K562 (cell line): ENCODE results near the gene GAB2. TPM values are rescaled to one million over a fixed set of nuclear protein-coding genes. Genes with fewer than 3 reads are reported as not detected.

Experiments
- ATF7 ChIP-seq: fragments of 450-650 bp; IDR thresholded peaks from 2 replicates; pipeline ENCODE4 v1.7.1; 2014; ENCODE audit warnings: mild to moderate bottlenecking, moderate library complexity
- CCNT2 ChIP-seq: IDR thresholded peaks from 2 replicates; pipeline ENCODE4 v1.6.1; 2011; ENCODE audit warnings: borderline replicate concordance, low read depth, mild to moderate bottlenecking, moderate library complexity, mixed read lengths, low read length; ENCODE audit not compliant: insufficient read length; ENCODE audit errors: extremely low read depth
- FOXM1 ChIP-seq, 2 experiments: fragments of 450-650 bp in 1 of 2; sonication (generic) in 1 of 2; formaldehyde crosslinking in 1 of 2; IDR thresholded peaks; 2 replicates each; pipeline versions ENCODE4 v1.6.1 to v1.9.0; 2017 to 2022; ENCODE audit warnings: low read depth in 2 of 2, mild to moderate bottlenecking in 2 of 2, missing genetic modification reagents in 1 of 2, moderate library complexity in 1 of 2
- HDAC8 ChIP-seq: fragments of 450-650 bp; IDR thresholded peaks from 2 replicates; pipeline ENCODE4 v1.6.1; 2016; ENCODE audit warnings: mild to moderate bottlenecking, missing genetic modification characterization, moderate library complexity, missing compliant biosample characterization
- IRF2 ChIP-seq: sonication (generic); formaldehyde crosslinking; IDR thresholded peaks from 2 replicates; pipeline ENCODE4 v1.8.1; 2022; ENCODE audit warnings: mild to moderate bottlenecking, missing genetic modification reagents
- JUN ChIP-seq, 2 experiments: sonication (generic) in 1 of 2; formaldehyde crosslinking in 1 of 2; IDR thresholded peaks; 2 replicates each; pipeline versions ENCODE4 v1.6.1 to v1.8.0; 2012 to 2022; ENCODE audit warnings: borderline replicate concordance in 2 of 2, mild to moderate bottlenecking in 2 of 2, improper control_type of control experiment in 1 of 2, low read depth in 1 of 2, low read length in 1 of 2, missing genetic modification reagents in 1 of 2
- PML ChIP-seq: IDR thresholded peaks from 2 replicates; pipeline ENCODE4 v1.6.1; 2012; ENCODE audit warnings: low read length, inconsistent platforms
- POLR2AphosphoS2 ChIP-seq: IDR thresholded peaks from 2 replicates; pipeline ENCODE4 v1.6.1; 2012; ENCODE audit warnings: low read length, improper control_type of control experiment
- RBM34 ChIP-seq: fragments of 200-400 bp; formaldehyde crosslinking; IDR thresholded peaks from 2 replicates; pipeline ENCODE4 v1.6.1; 2018; ENCODE audit warnings: low read length, borderline replicate concordance; ENCODE audit not compliant: insufficient read depth
- RFX7 ChIP-seq: fragments of 250-450 bp; sonication (Bioruptor Pico); IDR thresholded peaks from 2 replicates; pipeline ENCODE4 v1.5.1; 2021; ENCODE audit warnings: mild to moderate bottlenecking
- SRSF7 ChIP-seq: fragments of 200-400 bp; formaldehyde crosslinking; optimal IDR thresholded peaks from 2 replicates; pipeline ENCODE3; 2017; ENCODE audit warnings: mild to moderate bottlenecking, low read depth, low read length
- STAT5B ChIP-seq: fragments of 250-450 bp; sonication (Bioruptor Pico); IDR thresholded peaks from 2 replicates; pipeline ENCODE4 v1.8.0; 2021; ENCODE audit warnings: mild to moderate bottlenecking, inconsistent platforms
- polyA plus RNA-seq, 8 experiments: library from polyadenylated mRNA; depleted of rRNA in 4 of 8; stranded (reverse) in 5 of 8; unstranded in 3 of 8; fragments of >200 nt; fragmentation: Nextera tagmentation in 2 of 8; fragmentation: Illumina TruSeq in 1 of 8; extraction: Ambion mirVana in 2 of 8; extraction: Trizol in 1 of 8; gene quantifications; 2 replicates each; pipeline versions ENCODE4 v1.2.1 to v1.2.3, GENCODE V29; 2011 to 2014; ENCODE audit warnings: inconsistent platforms in 1 of 8, missing spikeins in 1 of 8
- total RNA-seq, 7 experiments: library from RNA; depleted of rRNA in 6 of 7; stranded (reverse); fragments of >200 nt in 6 of 7; fragmentation: Illumina TruSeq in 2 of 7; extraction: Trizol in 2 of 7; gene quantifications; 2 replicates each; pipeline versions ENCODE4 v1.2.1 to v1.2.3, GENCODE V29; 2011 to 2021; ENCODE audit warnings: low replicate concordance in 1 of 7
- TF ChIP-seq, protein P1 (sequence below): sonication (generic); formaldehyde crosslinking; IDR thresholded peaks from 2 replicates; pipeline ENCODE4 v1.8.1; 2022; ENCODE audit warnings: missing genetic modification reagents
- TF ChIP-seq, protein P2 (sequence below): fragments of 450-650 bp; IDR thresholded peaks from 2 replicates; pipeline ENCODE4 v1.6.1; 2017; ENCODE audit warnings: antibody characterized with exemption
- TF ChIP-seq, protein P3 (sequence below): fragments of 450-650 bp; IDR thresholded peaks from 2 replicates; pipeline ENCODE4 v1.7.1; 2018; ENCODE audit warnings: mild to moderate bottlenecking, low read depth; ENCODE audit not compliant: partially characterized antibody
- TF ChIP-seq, protein P4 (sequence below): fragments of 450-650 bp; IDR thresholded peaks from 2 replicates; pipeline ENCODE4 v1.6.1; 2017; ENCODE audit warnings: mild to moderate bottlenecking, moderate library complexity
- TF ChIP-seq, protein P5 (sequence below): fragments of 450-650 bp; conservative IDR thresholded peaks from 2 replicates; pipeline ENCODE4 v1.6.1; 2016; ENCODE audit warnings: missing genetic modification characterization, low read depth, mild to moderate bottlenecking, missing compliant biosample characterization, moderate library complexity

GAB2 gene
- total and polyA plus RNA-seq, 9 of the 15 experiments (the other 6 are each of a cell fraction or from before 2014, with no cell fraction given) = 2.3 to 35.2 (median 16.1) TPM

DNA sequence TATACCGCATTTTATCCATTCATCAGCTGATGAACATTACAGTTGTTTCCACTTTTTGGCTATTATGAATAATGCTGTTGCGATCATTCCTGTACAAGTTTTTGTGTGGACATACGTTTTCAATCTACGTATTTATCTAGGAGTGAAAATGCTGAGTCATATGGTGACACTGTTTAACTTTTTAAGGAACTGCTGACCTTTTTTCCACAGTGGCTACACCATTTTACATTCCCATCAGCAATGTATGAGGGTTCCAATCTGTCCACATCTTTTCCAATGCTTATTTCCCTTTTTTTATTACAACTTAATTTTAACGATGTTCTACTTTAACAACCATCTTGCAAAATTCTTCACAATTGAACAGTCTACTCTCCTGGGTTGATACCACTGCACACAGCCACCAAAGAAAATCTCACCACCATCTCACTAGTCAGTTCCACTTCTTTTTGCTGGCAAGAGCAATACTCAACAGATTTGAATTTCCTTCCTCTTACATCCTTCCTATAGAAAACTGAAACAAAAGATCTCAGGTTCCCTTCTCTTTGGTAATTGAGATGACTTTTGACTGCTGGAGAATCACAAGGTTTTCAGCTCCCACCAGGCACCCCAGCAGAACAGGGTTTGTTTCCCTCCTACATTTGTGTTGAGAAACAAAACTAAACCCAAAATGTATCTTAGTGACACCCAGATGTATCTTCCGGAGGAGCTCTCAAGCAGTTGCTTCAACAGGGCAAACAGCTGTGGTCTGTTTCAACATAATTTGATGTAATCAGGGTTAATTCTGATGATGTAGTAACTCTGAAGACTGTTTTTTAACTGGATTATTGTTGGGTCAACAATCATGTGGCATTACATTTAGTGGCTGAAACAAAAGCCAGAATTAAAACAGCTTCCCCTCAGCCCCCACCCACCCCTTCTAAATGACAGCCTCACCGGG is 7.0 kb upstream of the GAB2 start (continued):
- TF ChIP-seq JUN (IDR thresholded peaks at IDR 0.05; ENCODE audit: borderline replicate concordance, low read depth, low read length) (no peak), JUN (CRISPR knock-in tag; IDR thresholded peaks at IDR 0.05; ENCODE audit: borderline replicate concordance) (no peak), CCNT2 (no peak), STAT5B (CRISPR knock-in tag) (no peak), RFX7 (no peak), POLR2AphosphoS2 (no peak), IRF2 (no peak), HDAC8 (no peak), RBM34 (no peak), PML (no peak), FOXM1 (IDR thresholded peaks at IDR 0.05; ENCODE audit: low read depth) (peak; percentile 25; the same call in 1 of the 2 replicates), FOXM1 (CRISPR knock-in tag; IDR thresholded peaks at IDR 0.05; ENCODE audit: low read depth) (no peak), SRSF7 (no peak), ATF7 (0 out of 2 replicates have a peak, but pooled peaks have one; percentile 35)
- TF ChIP-seq, protein P1, sequence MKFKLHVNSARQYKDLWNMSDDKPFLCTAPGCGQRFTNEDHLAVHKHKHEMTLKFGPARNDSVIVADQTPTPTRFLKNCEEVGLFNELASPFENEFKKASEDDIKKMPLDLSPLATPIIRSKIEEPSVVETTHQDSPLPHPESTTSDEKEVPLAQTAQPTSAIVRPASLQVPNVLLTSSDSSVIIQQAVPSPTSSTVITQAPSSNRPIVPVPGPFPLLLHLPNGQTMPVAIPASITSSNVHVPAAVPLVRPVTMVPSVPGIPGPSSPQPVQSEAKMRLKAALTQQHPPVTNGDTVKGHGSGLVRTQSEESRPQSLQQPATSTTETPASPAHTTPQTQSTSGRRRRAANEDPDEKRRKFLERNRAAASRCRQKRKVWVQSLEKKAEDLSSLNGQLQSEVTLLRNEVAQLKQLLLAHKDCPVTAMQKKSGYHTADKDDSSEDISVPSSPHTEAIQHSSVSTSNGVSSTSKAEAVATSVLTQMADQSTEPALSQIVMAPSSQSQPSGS = no peak
- TF ChIP-seq, protein P2, sequence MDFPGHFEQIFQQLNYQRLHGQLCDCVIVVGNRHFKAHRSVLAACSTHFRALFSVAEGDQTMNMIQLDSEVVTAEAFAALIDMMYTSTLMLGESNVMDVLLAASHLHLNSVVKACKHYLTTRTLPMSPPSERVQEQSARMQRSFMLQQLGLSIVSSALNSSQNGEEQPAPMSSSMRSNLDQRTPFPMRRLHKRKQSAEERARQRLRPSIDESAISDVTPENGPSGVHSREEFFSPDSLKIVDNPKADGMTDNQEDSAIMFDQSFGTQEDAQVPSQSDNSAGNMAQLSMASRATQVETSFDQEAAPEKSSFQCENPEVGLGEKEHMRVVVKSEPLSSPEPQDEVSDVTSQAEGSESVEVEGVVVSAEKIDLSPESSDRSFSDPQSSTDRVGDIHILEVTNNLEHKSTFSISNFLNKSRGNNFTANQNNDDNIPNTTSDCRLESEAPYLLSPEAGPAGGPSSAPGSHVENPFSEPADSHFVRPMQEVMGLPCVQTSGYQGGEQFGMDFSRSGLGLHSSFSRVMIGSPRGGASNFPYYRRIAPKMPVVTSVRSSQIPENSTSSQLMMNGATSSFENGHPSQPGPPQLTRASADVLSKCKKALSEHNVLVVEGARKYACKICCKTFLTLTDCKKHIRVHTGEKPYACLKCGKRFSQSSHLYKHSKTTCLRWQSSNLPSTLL = no peak
- TF ChIP-seq, protein P3, sequence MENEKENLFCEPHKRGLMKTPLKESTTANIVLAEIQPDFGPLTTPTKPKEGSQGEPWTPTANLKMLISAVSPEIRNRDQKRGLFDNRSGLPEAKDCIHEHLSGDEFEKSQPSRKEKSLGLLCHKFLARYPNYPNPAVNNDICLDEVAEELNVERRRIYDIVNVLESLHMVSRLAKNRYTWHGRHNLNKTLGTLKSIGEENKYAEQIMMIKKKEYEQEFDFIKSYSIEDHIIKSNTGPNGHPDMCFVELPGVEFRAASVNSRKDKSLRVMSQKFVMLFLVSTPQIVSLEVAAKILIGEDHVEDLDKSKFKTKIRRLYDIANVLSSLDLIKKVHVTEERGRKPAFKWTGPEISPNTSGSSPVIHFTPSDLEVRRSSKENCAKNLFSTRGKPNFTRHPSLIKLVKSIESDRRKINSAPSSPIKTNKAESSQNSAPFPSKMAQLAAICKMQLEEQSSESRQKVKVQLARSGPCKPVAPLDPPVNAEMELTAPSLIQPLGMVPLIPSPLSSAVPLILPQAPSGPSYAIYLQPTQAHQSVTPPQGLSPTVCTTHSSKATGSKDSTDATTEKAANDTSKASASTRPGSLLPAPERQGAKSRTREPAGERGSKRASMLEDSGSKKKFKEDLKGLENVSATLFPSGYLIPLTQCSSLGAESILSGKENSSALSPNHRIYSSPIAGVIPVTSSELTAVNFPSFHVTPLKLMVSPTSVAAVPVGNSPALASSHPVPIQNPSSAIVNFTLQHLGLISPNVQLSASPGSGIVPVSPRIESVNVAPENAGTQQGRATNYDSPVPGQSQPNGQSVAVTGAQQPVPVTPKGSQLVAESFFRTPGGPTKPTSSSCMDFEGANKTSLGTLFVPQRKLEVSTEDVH = no peak
- TF ChIP-seq, protein P4, sequence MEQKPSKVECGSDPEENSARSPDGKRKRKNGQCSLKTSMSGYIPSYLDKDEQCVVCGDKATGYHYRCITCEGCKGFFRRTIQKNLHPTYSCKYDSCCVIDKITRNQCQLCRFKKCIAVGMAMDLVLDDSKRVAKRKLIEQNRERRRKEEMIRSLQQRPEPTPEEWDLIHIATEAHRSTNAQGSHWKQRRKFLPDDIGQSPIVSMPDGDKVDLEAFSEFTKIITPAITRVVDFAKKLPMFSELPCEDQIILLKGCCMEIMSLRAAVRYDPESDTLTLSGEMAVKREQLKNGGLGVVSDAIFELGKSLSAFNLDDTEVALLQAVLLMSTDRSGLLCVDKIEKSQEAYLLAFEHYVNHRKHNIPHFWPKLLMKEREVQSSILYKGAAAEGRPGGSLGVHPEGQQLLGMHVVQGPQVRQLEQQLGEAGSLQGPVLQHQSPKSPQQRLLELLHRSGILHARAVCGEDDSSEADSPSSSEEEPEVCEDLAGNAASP = no peak
- TF ChIP-seq, protein P5, sequence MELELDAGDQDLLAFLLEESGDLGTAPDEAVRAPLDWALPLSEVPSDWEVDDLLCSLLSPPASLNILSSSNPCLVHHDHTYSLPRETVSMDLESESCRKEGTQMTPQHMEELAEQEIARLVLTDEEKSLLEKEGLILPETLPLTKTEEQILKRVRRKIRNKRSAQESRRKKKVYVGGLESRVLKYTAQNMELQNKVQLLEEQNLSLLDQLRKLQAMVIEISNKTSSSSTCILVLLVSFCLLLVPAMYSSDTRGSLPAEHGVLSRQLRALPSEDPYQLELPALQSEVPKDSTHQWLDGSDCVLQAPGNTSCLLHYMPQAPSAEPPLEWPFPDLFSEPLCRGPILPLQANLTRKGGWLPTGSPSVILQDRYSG = 0 out of 2 replicates have a peak, but pooled peaks have one; percentile 58
